Heart left ventricle (tissue), 16 donors: ENCODE measurements around the gene THEM5. TPM values are rescaled to one million over a fixed set of nuclear protein-coding genes. Genes with fewer than 3 reads are reported as not detected.

Experiments
- ATAC-seq, 4 donors: fragments of 200-7000 bp; cut with Tn5 transposase; one replicate each; pipeline ENCODE4 v1.9.1; 2020 to 2022; ENCODE audit warnings: moderate library complexity in 4 of 4, mild to moderate bottlenecking in 3 of 4, moderate number of reproducible peaks in 1 of 4
- DNase-seq, 5 donors: peaks; one replicate each; pipeline ENCODE4 v3.0.0-alpha.2; 2020
- H3K27ac ChIP-seq, 12 donors: fragments of 200-600 bp; sonication (generic) in 4 of 12; one replicate each; pipeline versions ENCODE4 v1.5.0 to v1.8.0; 2016 to 2022; ENCODE audit warnings: mild to moderate bottlenecking in 2 of 12
- H3K27me3 ChIP-seq, 9 donors: fragments of 200-600 bp; sonication (generic) in 2 of 9; one replicate each; pipeline versions ENCODE4 v1.5.1 to v1.8.0; 2016 to 2022; ENCODE audit warnings: mild to moderate bottlenecking in 3 of 9
- H3K36me3 ChIP-seq, 9 donors: fragments of 200-600 bp; sonication (generic) in 2 of 9; one replicate each; pipeline versions ENCODE4 v1.5.0 to v1.8.0; 2018 to 2022; ENCODE audit warnings: mild to moderate bottlenecking in 2 of 9
- H3K4me1 ChIP-seq, 12 donors: fragments of 200-600 bp; sonication (generic) in 4 of 12; one replicate each; pipeline versions ENCODE4 v1.5.0 to v1.8.0; 2016 to 2022; ENCODE audit warnings: mild to moderate bottlenecking in 3 of 12
- H3K4me3 ChIP-seq, 12 donors: fragments of 200-600 bp; sonication (generic) in 4 of 12; one replicate each; pipeline versions ENCODE4 v1.5.0 to v1.8.0; 2017 to 2022; ENCODE audit warnings: mild to moderate bottlenecking in 9 of 12, moderate library complexity in 4 of 12
- H3K9me3 ChIP-seq, 12 donors: fragments of 200-600 bp; sonication (generic) in 4 of 12; one replicate each; pipeline versions ENCODE4 v1.5.0 to v1.8.0; 2016 to 2022; ENCODE audit warnings: mild to moderate bottlenecking in 1 of 12
- POLR2A ChIP-seq, 2 donors: fragments of 450-650 bp; IDR thresholded peaks; one replicate each; pipeline ENCODE4 v1.6.1; 2017; ENCODE audit warnings: antibody characterized with exemption in 2 of 2, mild to moderate bottlenecking in 2 of 2, moderate library complexity in 2 of 2
- WGBS, 4 donors: extraction: QIAGEN DNeasy Blood & Tissue Kit in 2 of 4; methylation state at CpG; one replicate each; pipeline versions ENCODE4 v1.1.5 to v1.1.7; 2013 to 2018; 5-methylcytosine and 5-hydroxymethylcytosine counted together
- intact Hi-C, 10 donors: fragments of 100-400 bp; cut with DNase I; formaldehyde crosslinking; loops; one replicate each; pipeline versions ENCODE4 v1.11.1 to v1.14.2; 2022
- polyA plus RNA-seq, 2 donors: library from polyadenylated mRNA; stranded (reverse); fragments of 200-250 nt; gene quantifications; one replicate each; pipeline ENCODE4 v1.2.3, GENCODE V29; 2013
- total RNA-seq, 9 donors: library from RNA; depleted of rRNA in 2 of 9; stranded (reverse); fragments of >200 nt in 2 of 9; fragmentation: NEBNext Ultra II Directional in 3 of 9; extraction: Animal tissue kit (Norgen Biotek cat#: 25700) in 3 of 9; gene quantifications; one replicate each; pipeline versions ENCODE4 v1.1.0 to v1.2.4, GENCODE V29; 2016 to 2023
- TF ChIP-seq, protein P1 (sequence below), 12 donors: fragments of 200-600 bp; sonication (generic) in 4 of 12; IDR thresholded peaks; one replicate each; pipeline versions ENCODE4 v1.5.0 to v1.8.0; 2018 to 2022; ENCODE audit warnings: antibody characterized with exemption in 12 of 12, mild to moderate bottlenecking in 5 of 12
- donor health status: ischemic (EF 13 %, LVEDD 7.1; RV severe dilation, severe dysfunction).
- donor health status: healthy with polysubstance abuse.
- donor health status: DM: no; HTN: yes; CAD: no.
- donor health status: DM: no; HTN: no; CAD: no.
- donor health status: ischemic (EF 25% LVEDD 6.9; RV normal size, moderate dysfunction).
- donor health status: ischemic (EF 25% LVEDD 5.7; RV mildly dilated, moderate dysfunction).
- donor health status: healthy.
- donor health status: DM: yes; HTN: yes; CAD: no.
- donor health status: ischemic (EF 35%, LVEDD 5.7; RV mildly dilated, moderate dysfunction).
- donor health status: nonischemic (EF 11% LVEDD 7.7; RV severe dilation, severe dysfunction).
- donor health status: DM: yes; HTN: yes; CAD: no.
- donor health status: PGD.
- donor health status: ischemic (EF 29% LVEDD 5.4; RV normal size, mild dysfunction).
- donor health status: nonischemic (EF 23%, LVEDD 6.1; RV moderate dilation, normal function).

Gene THEM5
- total and polyA plus RNA-seq, 11 donors: 0.52 TPM; not detected in 10

DNA sequence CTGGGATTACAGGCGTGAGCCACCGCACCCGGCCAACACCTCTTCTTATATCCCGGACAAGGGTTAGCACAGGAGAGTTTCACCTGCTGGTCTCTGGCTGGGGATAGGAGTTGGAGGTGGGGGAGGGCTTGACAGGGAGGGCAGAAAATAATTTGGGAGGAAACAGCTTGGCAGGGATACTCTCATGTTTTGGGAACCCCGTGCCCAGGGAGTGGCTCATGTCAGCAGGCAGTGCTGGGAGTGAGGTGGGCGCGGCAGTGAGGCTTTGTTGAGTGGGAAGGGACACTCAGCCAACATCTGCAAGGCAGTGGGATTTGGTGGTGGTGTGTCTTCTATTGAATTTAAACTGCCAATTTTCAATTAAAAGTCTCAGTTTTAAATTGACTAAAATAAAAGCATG, 1.1 kb upstream of the THEM5 start:
- Histone ChIP-seq H3K9me3 (no peaks in the 10 kb centered on the region), H3K4me1 (peaks cover 0 to 22% (median 6%) of the 10 kb centered on the region in 12 donors), H3K4me3 (no peak overlapping the region), H3K27me3 (peaks cover 0 to 6% (median 0%) of the 10 kb centered on the region in 9 donors), H3K27ac (no peak overlapping the region), H3K36me3 (no peaks in the 10 kb centered on the region)
- intact Hi-C loops: no loop called here
- 82 to 91% (median 87%) methylated on average over 7 of the region's 7 CpGs for WGBS, 4 donors
- TF ChIP-seq POLR2A (IDR thresholded peaks at IDR 0.05): no peak
- TF ChIP-seq, protein P1, sequence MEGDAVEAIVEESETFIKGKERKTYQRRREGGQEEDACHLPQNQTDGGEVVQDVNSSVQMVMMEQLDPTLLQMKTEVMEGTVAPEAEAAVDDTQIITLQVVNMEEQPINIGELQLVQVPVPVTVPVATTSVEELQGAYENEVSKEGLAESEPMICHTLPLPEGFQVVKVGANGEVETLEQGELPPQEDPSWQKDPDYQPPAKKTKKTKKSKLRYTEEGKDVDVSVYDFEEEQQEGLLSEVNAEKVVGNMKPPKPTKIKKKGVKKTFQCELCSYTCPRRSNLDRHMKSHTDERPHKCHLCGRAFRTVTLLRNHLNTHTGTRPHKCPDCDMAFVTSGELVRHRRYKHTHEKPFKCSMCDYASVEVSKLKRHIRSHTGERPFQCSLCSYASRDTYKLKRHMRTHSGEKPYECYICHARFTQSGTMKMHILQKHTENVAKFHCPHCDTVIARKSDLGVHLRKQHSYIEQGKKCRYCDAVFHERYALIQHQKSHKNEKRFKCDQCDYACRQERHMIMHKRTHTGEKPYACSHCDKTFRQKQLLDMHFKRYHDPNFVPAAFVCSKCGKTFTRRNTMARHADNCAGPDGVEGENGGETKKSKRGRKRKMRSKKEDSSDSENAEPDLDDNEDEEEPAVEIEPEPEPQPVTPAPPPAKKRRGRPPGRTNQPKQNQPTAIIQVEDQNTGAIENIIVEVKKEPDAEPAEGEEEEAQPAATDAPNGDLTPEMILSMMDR (IDR thresholded peaks at IDR 0.05): no peak
- DNase-seq: no peak
- no peak for ATAC-seq

DNA sequence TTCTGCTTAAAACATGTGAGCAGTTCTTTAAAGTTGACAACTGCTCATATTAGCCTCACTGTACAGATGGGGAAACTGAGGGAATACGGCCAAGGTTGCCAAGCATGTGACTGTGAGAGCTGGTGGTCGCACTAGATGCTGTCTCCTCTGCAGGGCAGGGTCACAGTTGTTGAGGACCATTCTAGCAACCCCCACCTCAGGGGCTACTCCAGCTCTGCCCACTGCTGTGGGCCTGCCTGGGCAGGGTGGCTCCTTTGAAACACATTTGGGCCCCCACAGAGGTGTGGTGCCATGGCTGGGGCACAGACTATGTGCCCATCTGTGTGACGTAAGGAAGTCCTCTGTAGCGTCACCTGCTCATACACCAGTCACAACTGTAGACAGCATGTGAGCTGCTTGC, 779 bp downstream of the THEM5 start:
- WGBS, 4 donors: 81 to 93% (median 89%) methylated on average over 2 to 4 of the region's 4 CpGs
- ATAC-seq (no peak), DNase-seq (no peak)
- Histone ChIP-seq H3K27me3 (peaks cover 0 to 11% (median 0%) of the 10 kb centered on the region in 9 donors), H3K4me3 (no peak overlapping the region), H3K9me3 (no peaks in the 10 kb centered on the region), H3K36me3 (no peaks in the 10 kb centered on the region), H3K4me1 (peaks cover 0 to 25% (median 6%) of the 10 kb centered on the region in 12 donors), H3K27ac (no peak overlapping the region)
- no peak for TF ChIP-seq POLR2A (IDR thresholded peaks at IDR 0.05)
- TF ChIP-seq, protein P1 (IDR thresholded peaks at IDR 0.05): no peak
- intact Hi-C loops: no loop called here

DNA sequence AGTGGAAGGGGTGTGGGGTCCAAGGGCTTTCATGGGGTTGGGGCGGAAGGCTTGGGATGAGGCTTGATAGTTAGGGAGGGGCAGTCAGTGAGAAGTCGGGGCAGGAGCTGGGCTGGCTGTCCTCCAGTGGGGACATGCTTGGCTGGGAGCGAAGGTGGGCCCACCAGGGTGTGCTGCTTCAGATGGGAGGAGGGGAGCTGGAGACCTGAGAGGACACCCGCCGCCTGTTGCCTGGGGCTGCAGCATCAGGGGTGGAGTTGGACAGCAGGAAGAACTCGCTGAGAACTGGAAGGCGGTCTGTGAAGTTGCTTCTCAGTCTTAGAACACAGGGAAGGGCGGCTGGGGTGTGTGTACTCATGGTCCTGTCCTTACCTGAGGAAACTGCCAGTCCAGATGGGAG, 1.6 kb downstream of the THEM5 start:
- intact Hi-C loops: no loop called here
- WGBS, 4 donors: 80 to 89% (median 83%) methylated on average over 8 of the region's 8 CpGs
- no peak overlapping the region for H3K27ac ChIP-seq
- DNase-seq (no peak), ATAC-seq (no peak)
- H3K27me3 ChIP-seq: peaks cover 0 to 11% (median 0%) of the 10 kb centered on the region in 9 donors
- H3K4me3 ChIP-seq: no peak overlapping the region
- no peaks in the 10 kb centered on the region for H3K9me3 ChIP-seq
- H3K36me3 ChIP-seq: no peaks in the 10 kb centered on the region
- peaks cover 0 to 25% (median 6%) of the 10 kb centered on the region in 12 donors for H3K4me1 ChIP-seq
- TF ChIP-seq, protein P1 (IDR thresholded peaks at IDR 0.05): no peak
- TF ChIP-seq POLR2A (IDR thresholded peaks at IDR 0.05): no peak

DNA sequence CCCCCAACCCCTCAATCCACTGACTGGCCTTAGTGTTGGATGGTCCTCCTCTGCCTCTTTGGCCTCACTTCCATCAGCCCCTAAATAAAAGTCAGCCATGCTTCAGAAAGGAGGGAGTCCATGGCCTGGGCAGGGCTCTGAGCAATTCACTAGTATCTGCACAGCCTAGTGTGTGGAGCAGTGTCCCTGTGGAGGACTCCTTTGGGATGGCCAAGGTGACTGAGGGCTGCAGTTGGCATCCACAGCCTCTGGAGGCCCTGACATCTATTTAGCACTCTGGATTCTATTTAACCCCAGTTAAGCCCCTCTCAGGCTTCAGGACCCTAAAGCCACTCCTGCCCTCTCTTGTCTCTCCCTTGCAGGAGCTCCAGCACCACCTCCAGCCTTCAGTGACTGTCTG, 3.6 kb downstream of the THEM5 start:
- no peak overlapping the region for H3K27ac ChIP-seq
- no peak overlapping the region for H3K4me3 ChIP-seq
- H3K4me1 ChIP-seq: peaks cover 0 to 16% (median 0%) of the 10 kb centered on the region in 12 donors
- TF ChIP-seq POLR2A (IDR thresholded peaks at IDR 0.05): no peak
- TF ChIP-seq, protein P1 (IDR thresholded peaks at IDR 0.05): no peak
- peaks cover 0 to 12% (median 0%) of the 10 kb centered on the region in 9 donors for H3K27me3 ChIP-seq
- no peaks in the 10 kb centered on the region for H3K36me3 ChIP-seq
- intact Hi-C loops: no loop called here
- no peaks in the 10 kb centered on the region for H3K9me3 ChIP-seq
- DNase-seq (no peak), ATAC-seq (no peak)
